Fibroblast of lung (primary cell): ENCODE data around the gene C16orf95. TPM values are rescaled to one million over a fixed set of nuclear protein-coding genes. Genes with fewer than 3 reads are reported as not detected.
A peak's percentile ranks its signal among the peaks of the same experiment; 100 is the strongest.

ENCODE experiments used
- DNase-seq, 2 donors: peaks; one replicate each; pipeline versions ENCODE4 v3.0.0 to v3.0.0-alpha.2; 2010; ENCODE audit warnings: low read depth in 2 of 2
- H2AFZ ChIP-seq: 2 replicates; pipeline ENCODE4 v1.5.1; 2012; ENCODE audit warnings: low read length, control low read depth, inconsistent platforms
- H3K27ac ChIP-seq: 2 replicates; pipeline ENCODE4 v1.5.1; 2011; ENCODE audit warnings: low read length, control low read depth; ENCODE audit not compliant: insufficient read depth
- H3K27me3 ChIP-seq: 2 replicates; pipeline ENCODE4 v1.5.1; 2011; ENCODE audit warnings: mild to moderate bottlenecking, low read length; ENCODE audit not compliant: control insufficient read depth, insufficient read depth
- H3K36me3 ChIP-seq: 2 replicates; pipeline ENCODE4 v1.5.1; 2011; ENCODE audit warnings: low read length; ENCODE audit not compliant: control insufficient read depth, insufficient read depth
- H3K4me1 ChIP-seq: 2 replicates; pipeline ENCODE4 v1.5.1; 2011; ENCODE audit warnings: low read length; ENCODE audit not compliant: control insufficient read depth, insufficient read depth; ENCODE audit errors: extremely low read depth
- H3K4me2 ChIP-seq: 2 replicates; pipeline ENCODE4 v1.5.1; 2011; ENCODE audit warnings: low read length, control low read depth; ENCODE audit not compliant: insufficient read depth; ENCODE audit errors: extremely low read depth
- H3K4me3 ChIP-seq, 4 experiments: fragments of 200-600 bp in 1 of 4; sonication (generic) in 1 of 4; replicated peaks in 1 of 4; 2 replicates each; pipeline ENCODE4 v1.5.1; 2011 to 2016; ENCODE audit warnings: low read length in 4 of 4, low read depth in 3 of 4, mild to moderate bottlenecking in 3 of 4, control low read depth in 2 of 4, inconsistent platforms in 1 of 4, mixed read lengths in 1 of 4; ENCODE audit not compliant: insufficient read depth in 1 of 4; ENCODE audit errors: control extremely low read depth in 1 of 4
- H3K79me2 ChIP-seq: 2 replicates; pipeline ENCODE4 v1.5.1; 2012; ENCODE audit warnings: mild to moderate bottlenecking, low read length, inconsistent platforms; ENCODE audit not compliant: control insufficient read depth, insufficient read depth
- H3K9ac ChIP-seq: 2 replicates; pipeline ENCODE4 v1.5.1; 2011; ENCODE audit warnings: mild to moderate bottlenecking, low read length, control low read depth; ENCODE audit not compliant: insufficient read depth
- H3K9me3 ChIP-seq: 2 replicates; pipeline ENCODE4 v1.5.1; 2012; ENCODE audit warnings: low read depth, low read length; ENCODE audit not compliant: control insufficient read depth, insufficient read depth
- H4K20me1 ChIP-seq: 2 replicates; pipeline ENCODE4 v1.5.1; 2011; ENCODE audit warnings: low read length; ENCODE audit not compliant: control insufficient read depth, insufficient read depth; ENCODE audit errors: extremely low read depth
- CTCF ChIP-seq, 2 donors: IDR thresholded peaks in 1 of 2; conservative IDR thresholded peaks in 1 of 2; 1 replicate in 1 of 2; 2 replicates in 1 of 2; pipeline ENCODE4 v1.5.1; 2011 to 2012; ENCODE audit warnings: low read length in 2 of 2, control low read depth in 1 of 2, inconsistent platforms in 1 of 2, low read depth in 1 of 2, mild to moderate bottlenecking in 1 of 2
- EZH2 ChIP-seq: IDR thresholded peaks from 2 replicates; pipeline ENCODE4 v1.5.1; 2012; ENCODE audit warnings: low read length, control low read depth, mild to moderate bottlenecking; ENCODE audit errors: missing control alignments
- polyA plus RNA-seq, 2 donors: library from polyadenylated mRNA; depleted of rRNA in 1 of 2; stranded (reverse) in 1 of 2; unstranded in 1 of 2; fragments of >200 nt; gene quantifications; 2 replicates each; pipeline ENCODE4 v1.2.1, GENCODE V29; 2011 to 2012; ENCODE audit warnings: missing spikeins in 1 of 2
- total RNA-seq: library from RNA; depleted of rRNA; stranded (reverse); fragments of >200 nt; gene quantifications from 2 replicates; pipeline ENCODE4 v1.2.1, GENCODE V29; 2014

The C16orf95 gene
- total and polyA plus RNA-seq, 2 donors (not counting 1 experiment from before 2014, with no cell fraction given): 1.3 to 5.4 TPM

DNA sequence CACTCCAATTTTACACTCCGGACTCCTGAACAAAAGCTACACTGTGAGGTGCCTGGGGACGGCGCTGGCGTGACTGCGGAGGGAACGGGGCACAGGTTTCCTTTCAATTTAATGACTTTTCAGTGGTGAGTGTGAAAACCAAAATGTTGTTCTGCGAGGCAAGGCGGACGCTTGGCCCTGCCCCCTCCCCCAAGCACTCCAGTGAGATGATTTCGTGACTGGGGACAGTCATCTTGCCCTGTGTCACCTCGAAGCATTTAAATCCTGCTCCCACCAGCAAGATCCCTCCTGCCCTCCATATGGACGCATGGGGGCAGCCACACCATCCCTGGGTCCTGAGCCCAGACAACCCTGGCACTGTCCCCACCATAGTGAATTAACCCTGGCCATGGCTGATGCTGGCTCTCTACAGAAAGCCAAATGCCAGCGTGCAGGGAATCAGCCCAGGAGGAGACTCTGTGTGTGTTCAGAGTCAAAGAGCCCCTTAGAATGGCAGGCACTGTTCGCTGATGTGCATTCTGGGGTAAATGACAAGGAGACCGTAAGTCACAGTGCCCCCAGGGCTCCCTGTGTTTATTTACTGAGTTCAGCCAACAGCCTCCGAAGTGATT is 41.0 kb downstream of the C16orf95 start:
- no peaks in the 10 kb centered on the region for H3K27me3 ChIP-seq
- H3K4me2 ChIP-seq: no peak overlapping the region
- H3K4me3 ChIP-seq: no peak overlapping the region
- H2AFZ ChIP-seq: no peak overlapping the region
- H3K36me3 ChIP-seq: no peaks in the 10 kb centered on the region
- H3K9ac ChIP-seq: no peak overlapping the region
- no peaks in the 10 kb centered on the region for H3K4me1 ChIP-seq
- no peak for DNase-seq
- H3K9me3 ChIP-seq: no peaks in the 10 kb centered on the region
- TF ChIP-seq EZH2: no peak
- no peaks in the 10 kb centered on the region for H4K20me1 ChIP-seq
- H3K27ac ChIP-seq: no peak overlapping the region
- no peaks in the 10 kb centered on the region for H3K79me2 ChIP-seq

DNA sequence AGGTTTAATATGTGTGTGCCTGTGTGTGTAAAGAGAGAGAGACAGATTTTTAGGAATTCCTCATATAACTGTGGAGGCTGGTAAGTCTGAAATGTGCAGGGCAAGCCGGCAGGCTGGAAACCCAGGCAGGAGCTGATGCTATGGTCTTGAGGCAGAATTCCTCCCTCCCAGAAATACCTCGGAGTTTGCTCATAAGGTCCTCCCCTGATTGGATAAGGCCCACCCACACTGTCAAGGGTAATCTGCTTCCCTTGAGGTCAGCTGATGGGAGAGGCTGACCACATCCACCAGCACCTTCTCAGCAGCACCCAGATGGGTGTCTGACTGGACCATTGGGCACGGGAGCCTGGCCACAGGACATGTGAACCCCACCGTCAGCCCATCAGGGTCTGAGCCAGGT is 42.4 kb downstream of the C16orf95 start:
- peak in 1 of 2 donors; percentile 83 for DNase-seq
- TF ChIP-seq EZH2: no peak
- no peak for TF ChIP-seq CTCF (conservative IDR thresholded peaks at IDR 0.05 in 1 of 2, IDR thresholded peaks at IDR 0.05 in 1 of 2; ENCODE audit: low read depth in 1 of 2, low read length in 2 of 2)

DNA sequence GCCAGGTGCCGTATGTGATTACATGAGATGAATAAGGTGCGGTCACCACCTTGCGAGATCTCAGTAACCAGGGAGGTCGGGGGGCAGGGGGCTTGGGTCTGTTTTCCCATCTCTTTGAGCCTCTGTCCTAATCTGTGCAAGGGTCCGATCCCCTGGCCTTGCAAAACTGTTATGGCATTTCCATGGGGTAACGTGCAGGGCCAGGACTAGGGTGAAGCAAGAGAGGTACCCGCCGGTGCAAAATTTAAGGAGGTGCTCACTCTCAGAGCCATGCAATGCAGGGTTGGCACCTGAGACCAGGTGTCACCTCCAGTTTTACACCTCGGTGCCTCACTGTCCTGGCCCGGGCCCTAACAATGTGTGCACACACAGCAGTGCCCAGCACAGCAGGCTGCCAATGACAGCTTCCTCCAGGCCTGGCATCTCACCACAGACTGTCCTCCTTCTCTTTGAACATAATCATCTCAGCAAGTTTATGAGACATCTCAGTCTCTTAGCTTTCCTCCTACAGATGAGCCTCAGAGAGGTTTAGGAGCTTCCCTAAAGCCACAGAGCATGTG is 43.6 kb downstream of the C16orf95 start:
- Histone ChIP-seq H3K36me3 (no peaks in the 10 kb centered on the region), H3K27me3 (no peaks in the 10 kb centered on the region), H3K4me3 (no peak overlapping the region), H3K4me1 (no peaks in the 10 kb centered on the region), H2AFZ (no peak overlapping the region), H3K9me3 (no peaks in the 10 kb centered on the region), H4K20me1 (no peaks in the 10 kb centered on the region), H3K79me2 (no peaks in the 10 kb centered on the region), H3K27ac (no peak overlapping the region), H3K4me2 (no peak overlapping the region), H3K9ac (no peak overlapping the region)
- TF ChIP-seq CTCF (conservative IDR thresholded peaks at IDR 0.05 in 1 of 2, IDR thresholded peaks at IDR 0.05 in 1 of 2; ENCODE audit: low read depth in 1 of 2, low read length in 2 of 2): no peak
- no peak for TF ChIP-seq EZH2
- no peak for DNase-seq

More for the DNA sequence above, 42.4 kb downstream of the C16orf95 start:
- Histone ChIP-seq H3K27me3 (no peaks in the 10 kb centered on the region), H4K20me1 (no peaks in the 10 kb centered on the region), H3K36me3 (no peaks in the 10 kb centered on the region), H3K4me1 (no peaks in the 10 kb centered on the region), H3K9me3 (no peaks in the 10 kb centered on the region), H2AFZ (no peak overlapping the region), H3K9ac (no peak overlapping the region), H3K79me2 (no peaks in the 10 kb centered on the region), H3K4me3 (no peak overlapping the region), H3K27ac (no peak overlapping the region), H3K4me2 (no peak overlapping the region)
